T-helper 1 cell treated with Interleukin-12 subunit alpha and Interleukin-12 subunit beta and Interleukin-4 antibody, amounts not matched to agents 30 μg/mL and 1 μg/mL, for 36 hours (primary cell): ENCODE results near the gene PSMD2.
A peak's percentile ranks its signal among the peaks of the same experiment; 100 is the strongest.

ENCODE experiments used
- H3K27ac Mint-ChIP-seq: one replicate; pipeline ENCODE4 v1.8.0; 2021; ENCODE audit warnings: mild to moderate bottlenecking, mixed read lengths
- H3K27me3 Mint-ChIP-seq: one replicate; pipeline ENCODE4 v1.8.0; 2021; ENCODE audit warnings: low read depth, mixed read lengths
- H3K36me3 Mint-ChIP-seq: one replicate; pipeline ENCODE4 v1.8.0; 2021; ENCODE audit warnings: low read depth, mixed read lengths
- H3K4me1 Mint-ChIP-seq: one replicate; pipeline ENCODE4 v1.8.0; 2021; ENCODE audit warnings: low read depth, mixed read lengths
- H3K4me3 Mint-ChIP-seq: one replicate; pipeline ENCODE4 v1.8.0; 2021; ENCODE audit warnings: mild to moderate bottlenecking, moderate library complexity, mixed read lengths
- H3K9me3 Mint-ChIP-seq: one replicate; pipeline ENCODE4 v1.8.0; 2021; ENCODE audit warnings: mixed read lengths

PSMD2 gene

DNA sequence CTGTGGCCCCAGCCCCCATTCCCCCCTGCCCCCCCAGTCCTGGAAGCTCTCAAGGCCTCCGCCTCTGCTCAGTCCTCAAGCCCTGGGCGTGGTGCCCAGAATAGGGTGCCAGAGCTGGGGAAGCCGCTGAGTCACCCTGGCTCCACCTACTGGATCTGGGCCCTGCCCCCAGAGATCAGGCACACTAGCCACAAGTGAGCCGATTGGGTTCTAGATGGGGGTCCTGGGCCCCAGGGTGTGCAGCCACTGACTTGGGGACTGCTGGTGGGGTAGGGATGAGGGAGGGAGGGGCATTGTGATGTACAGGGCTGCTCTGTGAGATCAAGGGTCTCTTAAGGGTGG lies 21.0 kb downstream of the PSMD2 start:
- H3K9me3 Mint-ChIP-seq, result no peaks in the 10 kb centered on the region
- peaks cover 25% of the 10 kb centered on the region for H3K4me1 Mint-ChIP-seq
- H3K27me3 Mint-ChIP-seq, result no peaks in the 10 kb centered on the region
- peaks cover 53% of the 10 kb centered on the region for H3K36me3 Mint-ChIP-seq
- no peak overlapping the region for H3K27ac Mint-ChIP-seq
- no peak overlapping the region for H3K4me3 Mint-ChIP-seq

DNA sequence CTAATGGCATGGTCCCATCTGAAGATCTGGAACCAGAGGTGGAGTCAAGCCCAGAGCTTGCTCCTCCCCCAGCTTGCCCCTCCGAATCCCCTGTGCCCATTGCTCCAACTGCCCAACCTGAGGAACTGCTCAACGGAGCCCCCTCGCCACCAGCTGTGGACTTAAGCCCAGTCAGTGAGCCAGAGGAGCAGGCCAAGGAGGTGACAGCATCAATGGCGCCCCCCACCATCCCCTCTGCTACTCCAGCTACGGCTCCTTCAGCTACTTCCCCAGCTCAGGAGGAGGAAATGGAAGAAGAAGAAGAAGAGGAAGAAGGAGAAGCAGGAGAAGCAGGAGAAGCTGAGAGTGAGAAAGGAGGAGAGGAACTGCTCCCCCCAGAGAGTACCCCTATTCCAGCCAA lies 22.6 kb downstream of the PSMD2 start:
- H3K36me3 Mint-ChIP-seq, result peaks cover 62% of the 10 kb centered on the region
- no peaks in the 10 kb centered on the region for H3K27me3 Mint-ChIP-seq
- no peak overlapping the region for H3K27ac Mint-ChIP-seq
- no peaks in the 10 kb centered on the region for H3K9me3 Mint-ChIP-seq
- no peak overlapping the region for H3K4me3 Mint-ChIP-seq
- peaks cover 21% of the 10 kb centered on the region for H3K4me1 Mint-ChIP-seq

DNA sequence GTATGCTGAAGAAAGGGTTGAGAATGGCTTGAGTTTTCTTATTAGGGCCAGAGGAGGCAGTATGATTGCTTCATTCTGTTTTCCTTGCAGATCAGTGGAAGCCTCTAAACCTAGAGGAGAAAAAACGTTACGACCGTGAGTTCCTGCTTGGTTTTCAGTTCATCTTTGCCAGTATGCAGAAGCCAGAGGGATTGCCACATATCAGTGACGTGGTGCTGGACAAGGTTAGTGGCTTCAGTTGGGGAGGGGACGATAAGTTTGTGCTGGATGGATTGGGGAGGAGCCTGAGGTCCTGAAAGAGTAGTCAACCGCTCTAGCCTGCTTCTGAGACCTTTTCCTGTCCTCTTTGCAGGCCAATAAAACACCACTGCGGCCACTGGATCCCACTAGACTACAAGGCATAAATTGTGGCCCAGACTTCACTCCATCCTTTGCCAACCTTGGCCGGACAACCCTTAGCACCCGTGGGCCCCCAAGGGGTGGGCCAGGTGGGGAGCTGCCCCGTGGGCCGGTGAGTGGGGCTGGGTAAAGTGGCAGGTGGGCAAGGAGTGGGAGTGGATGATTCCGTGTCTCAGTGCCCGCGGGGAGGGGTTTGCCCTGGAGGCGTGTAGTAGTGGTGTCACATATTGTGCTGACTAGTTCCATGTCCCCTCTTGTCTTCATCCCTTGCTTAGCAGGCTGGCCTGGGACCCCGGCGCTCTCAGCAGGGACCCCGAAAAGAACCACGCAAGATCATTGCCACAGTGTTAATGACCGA lies 23.9 kb downstream of the PSMD2 start:
- no peaks in the 10 kb centered on the region for H3K27me3 Mint-ChIP-seq
- H3K9me3 Mint-ChIP-seq, result no peaks in the 10 kb centered on the region
- no peak overlapping the region for H3K27ac Mint-ChIP-seq
- H3K36me3 Mint-ChIP-seq, result peaks cover 63% of the 10 kb centered on the region
- peaks cover 9% of the 10 kb centered on the region for H3K4me1 Mint-ChIP-seq
- H3K4me3 Mint-ChIP-seq, result no peak overlapping the region

DNA sequence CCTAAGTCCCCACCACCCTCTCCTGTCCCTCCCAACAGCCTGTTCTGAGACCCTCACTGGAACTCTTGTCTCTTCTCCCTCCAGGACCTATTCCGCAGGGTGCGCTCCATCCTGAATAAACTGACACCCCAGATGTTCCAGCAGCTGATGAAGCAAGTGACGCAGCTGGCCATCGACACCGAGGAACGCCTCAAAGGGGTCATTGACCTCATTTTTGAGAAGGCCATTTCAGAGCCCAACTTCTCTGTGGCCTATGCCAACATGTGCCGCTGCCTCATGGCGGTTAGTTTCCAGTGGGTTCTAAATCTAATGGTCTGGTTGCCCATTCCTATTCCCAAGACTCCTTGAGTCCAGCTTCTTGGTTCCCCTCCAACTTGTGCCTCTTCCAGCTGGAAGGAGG lies 24.7 kb downstream of the PSMD2 start:
- Mint-ChIP-seq H3K36me3 (peaks cover 65% of the 10 kb centered on the region), H3K27me3 (no peaks in the 10 kb centered on the region), H3K4me1 (peaks cover 6% of the 10 kb centered on the region), H3K4me3 (no peak overlapping the region), H3K27ac (no peak overlapping the region), H3K9me3 (no peaks in the 10 kb centered on the region)

DNA sequence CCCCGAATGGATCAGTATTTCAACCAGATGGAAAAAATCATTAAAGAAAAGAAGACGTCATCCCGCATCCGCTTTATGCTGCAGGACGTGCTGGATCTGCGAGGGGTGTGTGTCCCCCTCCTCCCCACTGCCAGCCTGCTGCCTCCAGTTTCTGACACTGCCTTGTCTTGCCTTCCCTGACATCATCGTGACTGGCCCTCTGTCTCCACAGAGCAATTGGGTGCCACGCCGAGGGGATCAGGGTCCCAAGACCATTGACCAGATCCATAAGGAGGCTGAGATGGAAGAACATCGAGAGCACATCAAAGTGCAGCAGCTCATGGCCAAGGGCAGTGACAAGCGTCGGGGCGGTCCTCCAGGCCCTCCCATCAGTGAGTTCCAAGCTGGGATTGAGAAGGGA lies 26.2 kb downstream of the PSMD2 start:
- Mint-ChIP-seq H3K4me1 (peaks cover 1% of the 10 kb centered on the region), H3K4me3 (no peak overlapping the region)

DNA sequence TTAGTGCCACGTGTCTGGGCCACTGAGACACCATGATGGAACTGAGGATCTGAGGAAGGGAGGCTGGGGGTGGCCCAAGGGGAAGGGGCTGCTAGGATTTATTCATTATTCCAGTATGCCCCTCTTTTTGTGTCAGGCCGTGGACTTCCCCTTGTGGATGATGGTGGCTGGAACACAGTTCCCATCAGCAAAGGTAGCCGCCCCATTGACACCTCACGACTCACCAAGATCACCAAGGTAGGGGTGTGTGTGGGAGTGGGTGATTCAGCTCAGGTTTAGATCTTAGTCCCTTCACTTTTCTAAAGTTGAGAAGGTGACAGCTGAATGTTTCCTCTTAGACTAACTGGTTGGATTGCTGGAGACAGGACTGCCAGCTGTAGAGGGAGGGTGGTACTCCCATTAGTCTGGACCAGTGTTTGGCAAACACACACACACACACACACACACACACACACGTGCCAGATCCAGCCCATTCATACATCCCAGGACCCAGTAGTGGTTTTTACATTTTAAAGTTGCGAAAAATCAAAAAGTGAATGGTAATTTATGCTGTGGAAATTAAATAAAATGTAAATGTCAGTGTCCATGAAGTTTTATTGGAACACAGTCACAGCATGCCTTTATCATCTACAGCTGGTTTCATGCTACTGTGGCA lies 26.8 kb downstream of the PSMD2 start:
- Mint-ChIP-seq H3K27ac (no peak overlapping the region), H3K27me3 (no peaks in the 10 kb centered on the region), H3K9me3 (no peaks in the 10 kb centered on the region), H3K4me1 (peaks cover 1% of the 10 kb centered on the region), H3K36me3 (peaks cover 75% of the 10 kb centered on the region), H3K4me3 (no peak overlapping the region)

More for the DNA sequence above, 26.2 kb downstream of the PSMD2 start:
- Mint-ChIP-seq H3K27me3 (no peaks in the 10 kb centered on the region), H3K27ac (no peak overlapping the region), H3K36me3 (peaks cover 74% of the 10 kb centered on the region), H3K9me3 (no peaks in the 10 kb centered on the region)

DNA sequence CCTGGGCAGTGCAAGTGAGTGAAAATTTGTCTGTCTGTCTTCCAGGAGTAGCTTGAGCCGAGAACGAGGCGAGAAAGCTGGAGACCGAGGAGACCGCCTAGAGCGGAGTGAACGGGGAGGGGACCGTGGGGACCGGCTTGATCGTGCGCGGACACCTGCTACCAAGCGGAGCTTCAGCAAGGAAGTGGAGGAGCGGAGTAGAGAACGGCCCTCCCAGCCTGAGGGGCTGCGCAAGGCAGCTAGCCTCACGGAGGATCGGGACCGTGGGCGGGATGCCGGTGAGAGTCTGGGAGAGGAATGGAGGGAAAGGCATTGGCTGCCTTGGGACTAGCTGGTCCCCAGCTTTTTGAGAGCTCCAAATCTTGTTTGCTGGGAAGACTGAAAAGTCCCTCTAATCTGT lies 28.1 kb downstream of the PSMD2 start:
- Mint-ChIP-seq H3K4me1 (peaks cover 2% of the 10 kb centered on the region), H3K27ac (no peak overlapping the region), H3K9me3 (no peaks in the 10 kb centered on the region), H3K36me3 (peaks cover 79% of the 10 kb centered on the region), H3K4me3 (no peak overlapping the region), H3K27me3 (no peaks in the 10 kb centered on the region)

DNA sequence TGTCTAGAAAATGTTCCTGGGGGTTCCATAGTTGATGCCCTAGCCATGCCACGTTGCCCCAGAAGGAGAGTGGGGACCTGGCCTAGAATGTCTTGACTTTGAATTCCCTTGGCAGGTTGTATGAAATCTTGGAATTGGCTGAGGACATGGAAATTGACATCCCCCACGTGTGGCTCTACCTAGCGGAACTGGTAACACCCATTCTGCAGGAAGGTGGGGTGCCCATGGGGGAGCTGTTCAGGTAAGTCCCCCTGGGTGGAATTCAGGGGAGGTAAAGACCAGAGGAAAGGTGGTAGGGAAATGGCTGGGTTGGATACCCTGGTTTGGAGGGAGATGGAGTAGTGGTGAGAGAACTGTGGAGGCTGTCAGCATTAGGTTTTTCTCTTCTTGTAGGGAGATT lies 29.5 kb downstream of the PSMD2 start:
- Mint-ChIP-seq H3K4me1 (peaks cover 14% of the 10 kb centered on the region), H3K9me3 (no peaks in the 10 kb centered on the region), H3K27me3 (no peaks in the 10 kb centered on the region), H3K4me3 (no peak overlapping the region), H3K36me3 (peaks cover 83% of the 10 kb centered on the region), H3K27ac (no peak overlapping the region)

DNA sequence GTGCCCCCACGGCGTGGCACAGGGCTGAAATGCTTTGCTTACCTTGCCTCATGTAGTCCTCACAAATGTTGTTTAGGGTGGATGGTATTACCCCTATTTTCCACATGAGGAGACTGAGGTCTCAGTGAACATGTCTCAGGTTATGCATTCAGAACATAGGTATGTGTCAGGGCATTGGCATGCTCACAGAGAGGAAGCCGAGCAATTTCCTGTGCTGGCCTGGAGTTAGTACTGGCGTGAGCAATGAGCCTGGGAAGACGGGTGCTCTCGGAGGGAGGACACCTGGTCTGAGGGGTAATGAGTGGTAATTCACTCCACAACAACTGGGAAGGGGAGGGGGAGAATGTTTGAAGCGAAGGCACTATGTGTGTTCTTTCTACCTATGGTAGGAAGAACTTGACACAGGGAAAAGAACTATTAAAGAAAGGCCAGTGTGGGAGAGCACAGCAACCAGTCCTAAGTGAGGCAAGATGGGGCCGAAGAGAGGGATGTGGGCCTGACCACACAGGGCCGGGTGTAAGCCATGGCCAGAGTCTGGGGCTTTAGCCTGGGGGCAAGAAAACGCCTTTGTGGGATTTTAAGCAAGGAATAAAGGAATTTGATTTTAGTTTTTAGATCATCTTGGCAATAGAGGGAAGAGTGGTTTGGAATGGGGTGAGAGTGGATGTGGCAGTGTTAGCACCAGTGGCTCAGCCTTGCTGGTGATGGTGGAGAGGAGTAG lies 33.5 kb downstream of the PSMD2 start:
- Mint-ChIP-seq H3K4me3 (no peak overlapping the region), H3K9me3 (no peaks in the 10 kb centered on the region), H3K27ac (peak overlapping the region; percentile 65), H3K27me3 (peaks cover 2% of the 10 kb centered on the region), H3K36me3 (peaks cover 68% of the 10 kb centered on the region), H3K4me1 (peaks cover 31% of the 10 kb centered on the region)

DNA sequence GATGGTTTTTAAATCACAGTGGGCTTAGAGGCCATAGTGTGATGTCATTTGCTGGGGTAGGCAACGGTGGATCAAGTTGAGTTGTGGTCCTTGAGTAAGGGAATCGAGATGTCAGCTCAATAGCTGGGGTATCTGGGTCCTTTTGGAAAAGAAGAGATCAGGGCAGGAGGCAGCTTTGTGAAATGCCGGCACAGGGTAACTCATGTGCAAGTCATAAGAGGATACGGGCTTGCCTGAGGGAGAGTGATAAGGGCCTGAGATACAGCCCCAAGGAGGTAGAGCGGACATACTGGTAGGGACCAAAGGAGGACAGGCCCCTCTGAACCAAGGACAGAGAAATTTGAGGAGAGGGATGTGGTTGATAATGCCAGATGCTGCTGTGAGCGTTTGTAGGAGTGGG lies 34.1 kb downstream of the PSMD2 start:
- H3K9me3 Mint-ChIP-seq, result no peaks in the 10 kb centered on the region
- H3K4me1 Mint-ChIP-seq, result peaks cover 36% of the 10 kb centered on the region
- peak overlapping the region; percentile 65 for H3K27ac Mint-ChIP-seq
- no peak overlapping the region for H3K4me3 Mint-ChIP-seq
- H3K36me3 Mint-ChIP-seq, result peaks cover 68% of the 10 kb centered on the region
- peaks cover 6% of the 10 kb centered on the region for H3K27me3 Mint-ChIP-seq

DNA sequence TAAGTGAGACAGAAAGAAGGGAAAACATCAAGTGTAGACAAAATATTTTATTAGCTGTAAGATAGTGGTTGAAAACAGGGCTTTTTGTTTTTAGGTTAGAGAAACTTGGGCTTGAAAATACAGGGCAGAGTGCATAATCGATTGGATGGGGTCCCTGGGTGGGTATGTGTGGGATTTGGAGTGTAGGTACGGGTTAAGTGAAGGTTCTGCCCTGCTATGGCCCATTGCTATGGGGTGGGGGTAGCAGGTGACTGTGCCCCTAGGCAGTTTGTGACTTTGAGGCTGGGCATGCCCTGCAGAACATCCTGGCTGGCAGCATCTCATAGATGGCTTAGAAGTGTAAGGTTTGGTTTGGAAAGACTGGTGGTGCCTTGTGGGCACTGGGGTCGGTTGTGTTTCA lies 34.7 kb downstream of the PSMD2 start:
- peaks cover 36% of the 10 kb centered on the region for H3K4me1 Mint-ChIP-seq

DNA sequence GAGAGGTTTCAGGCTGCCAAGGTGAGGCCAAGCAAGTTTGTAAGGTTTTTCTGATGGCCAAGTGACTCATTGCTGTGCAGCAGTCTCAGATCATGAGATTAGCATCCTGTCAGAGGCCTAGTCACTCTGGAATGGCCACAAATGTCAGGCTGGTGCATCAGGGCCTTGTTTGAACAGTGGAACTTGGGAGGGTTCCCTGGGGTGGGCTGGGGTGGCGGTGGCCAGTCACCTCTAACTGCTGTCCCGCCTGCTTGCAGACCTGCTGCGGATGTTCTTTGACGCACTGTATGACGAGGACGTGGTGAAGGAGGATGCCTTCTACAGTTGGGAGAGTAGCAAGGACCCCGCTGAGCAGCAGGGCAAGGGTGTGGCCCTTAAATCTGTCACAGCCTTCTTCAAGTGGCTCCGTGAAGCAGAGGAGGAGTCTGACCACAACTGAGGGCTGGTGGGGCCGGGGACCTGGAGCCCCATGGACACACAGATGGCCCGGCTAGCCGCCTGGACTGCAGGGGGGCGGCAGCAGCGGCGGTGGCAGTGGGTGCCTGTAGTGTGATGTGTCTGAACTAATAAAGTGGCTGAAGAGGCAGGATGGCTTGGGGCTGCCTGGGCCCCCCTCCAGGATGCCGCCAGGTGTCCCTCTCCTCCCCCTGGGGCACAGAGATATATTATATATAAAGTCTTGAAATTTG lies 35.6 kb downstream of the PSMD2 start:
- Mint-ChIP-seq H3K4me1 (peaks cover 40% of the 10 kb centered on the region), H3K27me3 (peaks cover 6% of the 10 kb centered on the region), H3K4me3 (peak overlapping the region; percentile 28), H3K36me3 (peaks cover 57% of the 10 kb centered on the region), H3K9me3 (no peaks in the 10 kb centered on the region), H3K27ac (peak overlapping the region; percentile 65)

More for the DNA sequence above, 34.7 kb downstream of the PSMD2 start:
- Mint-ChIP-seq H3K27ac (peak overlapping the region; percentile 65), H3K36me3 (peaks cover 65% of the 10 kb centered on the region), H3K9me3 (no peaks in the 10 kb centered on the region), H3K27me3 (peaks cover 6% of the 10 kb centered on the region), H3K4me3 (peak overlapping the region; percentile 23)

DNA sequence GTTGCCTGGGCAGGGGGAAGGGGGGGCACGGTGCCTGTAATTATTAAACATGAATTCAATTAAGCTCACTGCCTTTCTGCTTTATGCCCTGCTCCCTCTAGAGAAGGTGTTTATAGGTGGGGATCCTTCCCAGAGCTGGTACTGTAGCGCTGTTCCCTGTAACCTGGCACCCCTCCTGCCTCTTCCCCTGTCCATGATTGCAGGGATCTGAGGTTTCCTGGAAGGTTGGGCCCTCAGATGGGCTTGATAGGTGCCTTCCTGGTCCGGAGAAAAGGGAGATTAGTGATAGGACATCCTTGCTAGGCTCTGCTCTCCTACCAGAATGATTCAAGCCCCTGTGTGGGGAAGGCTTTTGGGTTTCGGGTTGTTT lies 36.2 kb downstream of the PSMD2 start:
- H3K4me3 Mint-ChIP-seq, result peak overlapping the region; percentile 67
- peaks cover 6% of the 10 kb centered on the region for H3K27me3 Mint-ChIP-seq
- H3K36me3 Mint-ChIP-seq, result peaks cover 52% of the 10 kb centered on the region
- peaks cover 40% of the 10 kb centered on the region for H3K4me1 Mint-ChIP-seq
- peak overlapping the region; percentile 86 for H3K27ac Mint-ChIP-seq
- H3K9me3 Mint-ChIP-seq, result no peaks in the 10 kb centered on the region

DNA sequence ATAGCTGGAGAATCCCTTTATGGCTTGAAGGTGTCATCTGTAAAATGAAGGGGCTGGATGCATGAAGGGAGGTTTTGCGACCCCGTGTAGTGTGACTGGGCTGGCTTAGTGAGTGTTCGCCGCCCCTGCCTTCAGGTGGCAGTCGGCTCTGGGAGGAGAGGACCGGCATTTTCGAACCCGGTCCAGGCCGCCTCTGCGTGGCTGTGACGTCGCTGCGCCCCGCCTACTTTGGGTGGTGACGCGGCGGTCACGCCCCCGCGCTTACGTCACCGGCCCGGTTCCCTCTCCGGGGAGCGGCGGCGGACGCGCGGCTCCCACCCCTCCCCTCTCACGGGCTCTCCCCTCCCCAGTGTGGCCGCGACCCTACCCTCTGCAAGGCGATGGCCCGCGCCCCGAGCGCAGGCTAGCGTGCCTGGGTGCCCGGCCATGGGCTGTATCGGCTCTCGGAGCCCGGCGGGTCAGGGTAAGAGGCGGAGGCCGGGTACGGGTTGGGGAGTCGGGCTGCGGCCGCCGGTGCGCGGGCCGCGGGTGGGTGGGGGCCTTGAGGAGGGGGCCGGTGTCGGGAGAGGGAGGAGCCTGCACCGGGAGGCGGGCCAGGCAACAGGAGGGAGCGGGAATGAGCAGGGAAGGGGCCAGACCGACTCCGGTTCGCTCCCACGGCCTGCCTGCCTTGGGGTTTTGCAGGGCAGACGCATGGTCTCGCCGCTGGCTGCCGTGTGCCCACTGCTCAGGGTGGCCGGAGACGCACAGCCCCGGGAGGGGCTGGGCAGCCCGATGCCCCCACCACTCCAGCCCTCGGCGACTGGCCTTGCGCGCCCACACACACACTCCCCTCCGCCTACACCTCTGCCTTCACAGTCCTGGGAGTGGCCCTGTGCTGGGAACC lies 36.9 kb downstream of the PSMD2 start:
- Mint-ChIP-seq H3K9me3 (no peaks in the 10 kb centered on the region), H3K4me3 (peak overlapping the region; percentile 84), H3K36me3 (peaks cover 48% of the 10 kb centered on the region), H3K27me3 (peaks cover 6% of the 10 kb centered on the region), H3K27ac (peak overlapping the region; percentile 86), H3K4me1 (peaks cover 44% of the 10 kb centered on the region)
